WTC11 (cell line): ENCODE measurements around the gene SLC12A4.

Experiments used
- FOXP1 ChIP-seq: sonication (generic); formaldehyde crosslinking; IDR thresholded peaks from 2 replicates; pipeline ENCODE4 v1.8.0; 2022; ENCODE audit warnings: missing genetic modification reagents, mild to moderate bottlenecking, moderate library complexity, borderline replicate concordance
- TF ChIP-seq, protein P1 (sequence below): sonication (generic); formaldehyde crosslinking; IDR thresholded peaks from 2 replicates; pipeline ENCODE4 v1.8.1; 2022; ENCODE audit warnings: low read depth, mild to moderate bottlenecking, moderate library complexity, missing genetic modification reagents, borderline replicate concordance

DNA sequence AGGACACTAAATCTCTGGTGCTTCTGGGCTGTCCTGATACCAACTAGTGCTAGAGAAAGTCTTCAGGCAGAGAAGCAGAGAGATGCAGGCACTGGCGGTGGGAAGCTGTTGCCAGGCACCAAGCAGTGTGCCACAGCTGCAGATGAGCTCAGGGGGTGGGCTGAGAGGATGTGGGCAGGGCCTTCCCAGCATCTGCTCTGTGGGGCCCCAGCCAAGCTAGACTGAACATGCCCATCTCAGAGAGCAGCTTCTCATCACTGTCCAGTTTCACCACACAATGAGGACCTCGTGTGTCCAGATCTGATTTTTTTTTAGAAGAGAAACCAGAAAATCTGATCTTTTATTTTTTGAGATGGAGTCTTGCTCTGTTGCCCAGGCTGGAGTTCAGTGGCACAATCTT, 58.3 kb downstream of the SLC12A4 start:
- TF ChIP-seq FOXP1 (CRISPR knock-in tag), result no peak
- TF ChIP-seq, protein P1, sequence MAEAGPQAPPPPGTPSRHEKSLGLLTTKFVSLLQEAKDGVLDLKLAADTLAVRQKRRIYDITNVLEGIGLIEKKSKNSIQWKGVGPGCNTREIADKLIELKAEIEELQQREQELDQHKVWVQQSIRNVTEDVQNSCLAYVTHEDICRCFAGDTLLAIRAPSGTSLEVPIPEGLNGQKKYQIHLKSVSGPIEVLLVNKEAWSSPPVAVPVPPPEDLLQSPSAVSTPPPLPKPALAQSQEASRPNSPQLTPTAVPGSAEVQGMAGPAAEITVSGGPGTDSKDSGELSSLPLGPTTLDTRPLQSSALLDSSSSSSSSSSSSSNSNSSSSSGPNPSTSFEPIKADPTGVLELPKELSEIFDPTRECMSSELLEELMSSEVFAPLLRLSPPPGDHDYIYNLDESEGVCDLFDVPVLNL (CRISPR knock-in tag), result no peak
